GM18505 (cell line): ENCODE data around the gene UBE2U.
A peak's percentile ranks its signal among the peaks of the same experiment; 100 is the strongest.
"Not testable (repeated sequence)": the region's sequence is repeated elsewhere in the genome, so short reads cannot be mapped to it uniquely, and the experiment has no call there.

Experiments
- ATAC-seq: cut with Tn5 transposase; IDR thresholded peaks from one replicate; pipeline ENCODE4 v1.9.1; 2021; ENCODE audit not compliant: unreplicated experiment
- POLR2A ChIP-seq: IDR thresholded peaks from 4 replicates; pipeline ENCODE4 v1.6.1; 2011; ENCODE audit warnings: borderline replicate concordance; ENCODE audit not compliant: insufficient read depth, insufficient read length; ENCODE audit errors: extremely low read depth

Gene UBE2U

GRCh38 chr1:64199154-64199553 lies 4.3 kb upstream of the UBE2U start:
- TF ChIP-seq POLR2A, result no peak
- no peak for ATAC-seq

- no peak for ATAC-seq
- TF ChIP-seq POLR2A, result no peak
Measured at GRCh38 chr1:64200064-64200463, 3.4 kb upstream of the UBE2U start.

GRCh38 chr1:64209221-64209620 lies 5.8 kb downstream of the UBE2U start:
- no peak for ATAC-seq
- no peak for TF ChIP-seq POLR2A

GRCh38 chr1:64212031-64212430 lies 8.6 kb downstream of the UBE2U start:
- TF ChIP-seq POLR2A, result no peak
- ATAC-seq, result no peak

GRCh38 chr1:64215576-64215975 lies 12.2 kb downstream of the UBE2U start:
- ATAC-seq, result no peak
- no peak for TF ChIP-seq POLR2A

GRCh38 chr1:64220241-64220640 lies 16.8 kb downstream of the UBE2U start:
- no peak for ATAC-seq
- TF ChIP-seq POLR2A, result no peak

GRCh38 chr1:64223329-64224151 lies 20.1 kb downstream of the UBE2U start:
- TF ChIP-seq POLR2A, result no peak
- ATAC-seq, result peak; percentile 56

DNA sequence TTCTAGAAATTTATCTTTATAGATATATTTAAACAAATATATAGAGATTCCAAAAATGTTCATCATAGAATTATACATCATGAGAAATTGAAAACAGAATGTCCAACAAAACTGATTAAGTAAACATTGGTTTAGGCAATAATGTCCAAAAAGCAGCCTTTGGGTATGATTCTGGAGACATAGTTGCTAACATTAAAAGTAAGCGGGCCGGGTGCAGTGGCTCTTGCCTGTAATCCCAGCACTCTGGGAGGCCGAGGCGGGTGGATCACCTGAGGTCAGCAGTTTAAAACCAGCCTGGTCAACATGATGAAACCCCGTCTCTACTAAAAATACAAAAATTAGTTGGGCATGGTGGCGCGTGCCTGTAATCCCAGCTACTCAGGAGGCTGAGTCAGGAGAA lies 20.8 kb downstream of the UBE2U start:
- ATAC-seq, result not testable (repeated sequence)

DNA sequence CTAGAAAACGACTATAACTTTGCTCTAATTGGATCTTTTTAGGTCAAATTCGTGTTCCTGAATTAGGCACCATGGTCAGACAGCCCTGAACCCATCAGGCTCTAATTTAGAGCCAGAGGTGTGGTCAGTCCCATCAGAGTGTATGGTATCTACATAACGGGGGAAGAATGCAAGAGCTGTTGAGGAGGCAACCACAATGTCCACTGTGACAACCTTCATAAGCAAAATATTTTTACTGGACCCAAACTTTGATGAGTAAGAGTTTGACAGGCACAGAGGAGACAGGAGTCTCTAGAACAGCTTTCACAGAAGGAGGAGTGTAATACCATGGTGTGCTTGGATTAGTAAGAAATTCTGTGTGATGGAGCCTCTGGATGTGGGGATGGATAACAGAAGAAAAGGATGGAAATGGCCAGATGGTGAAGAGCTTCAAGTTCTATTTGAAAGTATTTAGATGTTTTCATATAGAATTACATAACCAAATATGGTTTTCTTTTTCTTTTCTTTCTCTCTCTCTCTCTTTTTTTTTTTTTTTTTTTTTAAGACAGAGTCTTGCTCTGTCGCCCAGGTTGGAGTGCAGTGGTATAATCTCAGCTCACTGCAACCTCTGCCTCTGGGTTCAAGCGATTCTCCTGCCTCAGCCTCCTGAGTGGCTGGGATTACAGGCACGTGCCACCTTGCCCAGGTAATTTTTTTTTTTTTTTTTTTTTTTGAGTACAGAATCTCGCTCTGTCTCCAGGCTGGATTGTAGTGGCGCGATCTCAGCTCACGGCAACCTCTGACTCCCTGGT lies 24.9 kb downstream of the UBE2U start:
- no peak for TF ChIP-seq POLR2A
- no peak for ATAC-seq

DNA sequence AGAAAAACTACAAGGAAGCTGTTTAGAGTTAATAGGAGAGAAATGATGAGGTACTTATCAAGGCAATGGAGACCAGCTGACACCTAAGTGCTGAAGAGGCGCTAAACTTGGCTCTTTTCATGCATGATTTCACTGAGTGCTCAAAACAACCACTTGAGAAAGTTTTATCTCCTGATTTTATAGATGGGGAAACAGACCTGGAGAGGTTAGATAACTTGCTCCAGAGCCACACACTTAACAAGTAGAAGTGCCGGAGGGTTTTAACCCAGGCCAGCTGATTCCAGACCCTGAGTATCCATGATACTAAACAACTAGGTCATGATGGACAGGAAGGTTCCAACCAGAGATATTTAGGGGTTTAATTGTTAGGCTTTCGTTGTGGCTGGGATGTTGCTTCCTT lies 25.9 kb downstream of the UBE2U start:
- no peak for TF ChIP-seq POLR2A
- ATAC-seq, result no peak

DNA sequence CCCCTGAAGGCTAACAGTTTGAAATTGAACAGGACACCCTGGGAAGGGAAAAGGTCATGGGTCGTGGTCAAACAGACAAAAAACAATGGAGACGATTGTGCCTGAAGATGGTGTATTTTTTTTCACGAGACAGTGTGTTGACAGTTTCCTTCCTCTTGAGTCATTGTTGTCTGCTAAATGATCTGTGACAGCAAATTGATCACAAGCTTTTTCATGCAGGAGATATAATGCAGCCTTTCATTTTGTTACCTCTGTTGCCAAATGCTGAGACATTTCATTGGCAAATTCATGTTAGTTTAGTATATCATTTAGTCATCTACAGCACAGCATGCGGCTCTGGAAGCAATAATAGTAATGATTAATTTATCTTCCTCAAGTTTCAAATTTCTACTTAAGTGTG lies 27.7 kb downstream of the UBE2U start:
- no peak for TF ChIP-seq POLR2A
- ATAC-seq, result no peak

DNA sequence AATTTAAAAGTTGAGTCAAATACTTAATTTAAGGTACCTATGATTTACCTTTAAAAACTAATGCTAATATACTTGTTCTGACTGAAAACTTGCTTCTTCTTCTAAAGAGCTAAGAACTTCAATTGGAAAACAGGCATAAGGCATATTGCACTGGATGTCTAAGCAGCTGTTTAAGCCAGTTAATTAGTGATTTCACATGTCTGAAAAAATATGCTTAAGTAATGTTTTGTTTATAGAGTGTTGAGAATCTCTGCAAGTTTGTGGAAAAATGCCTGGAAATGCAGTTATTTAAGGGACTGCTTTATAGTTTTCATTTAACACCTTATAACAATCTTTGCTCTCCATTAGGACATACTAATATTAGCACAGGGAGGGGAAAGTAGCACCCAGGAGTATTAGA lies 28.2 kb downstream of the UBE2U start:
- no peak for ATAC-seq

GRCh38 chr1:64234714-64235113 lies 31.3 kb downstream of the UBE2U start:
- TF ChIP-seq POLR2A, result no peak
- no peak for ATAC-seq

More for the DNA sequence above, 28.2 kb downstream of the UBE2U start:
- no peak for TF ChIP-seq POLR2A

- no peak for ATAC-seq
- TF ChIP-seq POLR2A, result no peak
Measured at GRCh38 chr1:64235181-64235580, 31.8 kb downstream of the UBE2U start.
